RWPE1 (cell line): ENCODE data around the gene BEST1.
"Not testable (repeated sequence)": the region's sequence is repeated elsewhere in the genome, so short reads cannot be mapped to it uniquely, and the experiment has no call there.

Experiments
- CTCF ChIA-PET: fragments of 350-600 bp; sonication (Branson Sonifier 250); formaldehyde crosslinking; extraction: SDS; loops from one replicate; lab custom pipeline; 2021; lab: Yijun Ruan, JAX
- POLR2A ChIA-PET: fragments of 400-600 bp; formaldehyde crosslinking; extraction: SDS; loops from one replicate; lab custom pipeline; 2020; ENCODE audit warnings: antibody characterized with exemption; ENCODE audit not compliant: low non-redundant PET; lab: Yijun Ruan, JAX
- DNase-seq: peaks from one replicate; pipeline ENCODE4 v3.0.0; 2012; ENCODE audit warnings: low spot score
- H3K27ac ChIP-seq: fragments of 450-650 bp; 2 replicates; pipeline ENCODE4 v1.5.1; 2017
- CTCF ChIP-seq: fragments of 450-650 bp; conservative IDR thresholded peaks from 2 replicates; pipeline ENCODE4 v1.5.1; 2017; ENCODE audit warnings: low read depth, mild to moderate bottlenecking

BEST1 gene

GRCh38 chr11:61961570-61962212, 11.5 kb downstream of the BEST1 start:
- CTCF ChIA-PET, result interaction anchor here (0.7 to 1.8 kb wide), 5 partner anchors 62 to 120 kb away, joined by 3 to 7 read pairs (median 5); no protein-coding TSS in a partner anchor

GRCh38 chr11:61962213-61963015, 12.3 kb downstream of the BEST1 start:
- peak overlapping the region; percentile 69 for H3K27ac ChIP-seq
- CTCF ChIA-PET, result interaction anchor here (0.7 to 1.3 kb wide), 5 partner anchors 15 to 120 kb away, joined by 3 to 6 read pairs (median 5); no protein-coding TSS in a partner anchor
- no peak for TF ChIP-seq CTCF
- POLR2A ChIA-PET, result interaction anchor here (0.6 kb wide), 2 partner anchors 57 to 72 kb away, joined by 3 read pairs; no protein-coding TSS in a partner anchor
- DNase-seq, result no peak

More at GRCh38 chr11:61961570-61962212, 11.5 kb downstream of the BEST1 start:
- H3K27ac ChIP-seq, result peak overlapping the region; percentile 69
- POLR2A ChIA-PET, result no interaction called here
- DNase-seq, result no peak
- no peak for TF ChIP-seq CTCF

GRCh38 chr11:61963016-61963281, 12.8 kb downstream of the BEST1 start:
- no peak for TF ChIP-seq CTCF
- no peak for DNase-seq
- CTCF ChIA-PET, result interaction anchor here (0.9 to 1.3 kb wide), 3 partner anchors 15 to 119 kb away, joined by 3 to 5 read pairs (median 4); no protein-coding TSS in a partner anchor
- H3K27ac ChIP-seq, result peak overlapping the region; percentile 69
- POLR2A ChIA-PET, result interaction anchor here (0.6 kb wide), 2 partner anchors 57 to 73 kb away, joined by 3 read pairs; no protein-coding TSS in a partner anchor

GRCh38 chr11:61963282-61964057, 13.3 kb downstream of the BEST1 start:
- ChIA-PET POLR2A (interaction anchor here (0.7 kb wide), 1 partner anchor 9 kb away, joined by 5 read pairs; no protein-coding TSS in a partner anchor), CTCF (interaction anchor here (1.0 to 1.3 kb wide), 2 partner anchors 16 to 119 kb away, joined by 4 to 5 read pairs; no protein-coding TSS in a partner anchor)
- TF ChIP-seq CTCF, result no peak
- DNase-seq, result no peak
- peak overlapping the region; percentile 69 for H3K27ac ChIP-seq

GRCh38 chr11:61964058-61964665, 14.0 kb downstream of the BEST1 start:
- ChIA-PET POLR2A (interaction anchor here (0.7 kb wide), 1 partner anchor 9 kb away, joined by 5 read pairs; no protein-coding TSS in a partner anchor), CTCF (interaction anchor here (1.0 kb wide), 1 partner anchor 118 kb away, joined by 4 read pairs; no protein-coding TSS in a partner anchor)
- no peak for DNase-seq
- TF ChIP-seq CTCF, result no peak
- peak overlapping the region; percentile 69 for H3K27ac ChIP-seq

GRCh38 chr11:61964666-61965271, 14.6 kb downstream of the BEST1 start:
- H3K27ac ChIP-seq, result peak overlapping the region; percentile 67
- DNase-seq, POLR2A ChIA-PET: not testable (repeated sequence)
- CTCF ChIA-PET, result interaction anchor here (1.5 kb wide), 1 partner anchor 67 kb away, joined by 7 read pairs; no protein-coding TSS in a partner anchor
